H9 (cell line): ENCODE data around the gene SLC4A11. TPM values are rescaled to one million over a fixed set of nuclear protein-coding genes. Genes with fewer than 3 reads are reported as not detected.
A peak's percentile ranks its signal among the peaks of the same experiment; 100 is the strongest.

Experiments
- DNase-seq: peaks from one replicate; pipeline ENCODE4 v3.0.0-alpha.2; 2017
- H2AFZ ChIP-seq: one replicate; pipeline ENCODE4 v1.6.1; 2013; ENCODE audit warnings: mild to moderate bottlenecking, low read length, control low read depth, moderate library complexity
- H2AK5ac ChIP-seq: 2 replicates; pipeline ENCODE4 v1.6.1; 2013; ENCODE audit warnings: low read length, control low read depth, mixed read lengths; ENCODE audit not compliant: insufficient read length
- H2BK120ac ChIP-seq: one replicate; pipeline ENCODE4 v1.6.1; 2013; ENCODE audit warnings: low read depth, mild to moderate bottlenecking, low read length, control low read depth, inconsistent platforms; ENCODE audit not compliant: poor library complexity, severe bottlenecking
- H2BK12ac ChIP-seq: 2 replicates; pipeline ENCODE4 v1.6.1; 2013; ENCODE audit warnings: low read length, control low read depth, mixed read lengths, low read depth; ENCODE audit not compliant: insufficient read length
- H2BK15ac ChIP-seq: 2 replicates; pipeline ENCODE4 v1.6.1; 2013; ENCODE audit warnings: low read depth, low read length, control low read depth
- H2BK20ac ChIP-seq: one replicate; pipeline ENCODE4 v1.6.1; 2013; ENCODE audit warnings: low read depth, mild to moderate bottlenecking, low read length, control low read depth, inconsistent platforms; ENCODE audit not compliant: poor library complexity, severe bottlenecking
- H2BK5ac ChIP-seq: 2 replicates; pipeline ENCODE4 v1.6.1; 2013; ENCODE audit warnings: low read length, control low read depth, mixed read lengths; ENCODE audit not compliant: insufficient read length
- H3K14ac ChIP-seq: 2 replicates; pipeline ENCODE4 v1.6.1; 2013; ENCODE audit warnings: low read length, control low read depth; ENCODE audit not compliant: insufficient read depth
- H3K18ac ChIP-seq: 2 replicates; pipeline ENCODE4 v1.6.1; 2013; ENCODE audit warnings: low read depth, mild to moderate bottlenecking, mixed read lengths, low read length, control low read depth; ENCODE audit not compliant: insufficient read length
- H3K23ac ChIP-seq: 2 replicates; pipeline ENCODE4 v1.6.1; 2013; ENCODE audit warnings: low read length, control low read depth, mixed read lengths, low read depth; ENCODE audit not compliant: insufficient read length
- H3K23me2 ChIP-seq: 2 replicates; pipeline ENCODE4 v1.6.1; 2013; ENCODE audit warnings: low read depth, mild to moderate bottlenecking, mixed read lengths, low read length, control low read depth; ENCODE audit not compliant: insufficient read length, poor library complexity, severe bottlenecking
- H3K27ac ChIP-seq: 2 replicates; pipeline ENCODE4 v1.5.1; 2013; ENCODE audit warnings: low read length, control low read depth, mixed read lengths, low read depth; ENCODE audit not compliant: insufficient read length
- H3K27me3 ChIP-seq: 2 replicates; pipeline ENCODE4 v1.6.1; 2013; ENCODE audit warnings: low read length, control low read depth, inconsistent platforms; ENCODE audit not compliant: insufficient read depth
- H3K4ac ChIP-seq: 2 replicates; pipeline ENCODE4 v1.6.1; 2013; ENCODE audit warnings: low read depth, mild to moderate bottlenecking, control low read depth, inconsistent platforms, low read length, moderate library complexity
- H3K4me1 ChIP-seq: 2 replicates; pipeline ENCODE4 v1.6.1; 2013; ENCODE audit warnings: low read length, control low read depth, inconsistent platforms; ENCODE audit not compliant: insufficient read depth
- H3K4me2 ChIP-seq: 2 replicates; pipeline ENCODE4 v1.6.1; 2013; ENCODE audit warnings: low read length, control low read depth, mixed read lengths; ENCODE audit not compliant: insufficient read length, insufficient read depth
- H3K56ac ChIP-seq: 2 replicates; pipeline ENCODE4 v1.6.1; 2013; ENCODE audit warnings: low read depth, mild to moderate bottlenecking, mixed read lengths, low read length, control low read depth; ENCODE audit not compliant: insufficient read length
- H3K79me1 ChIP-seq: 2 replicates; pipeline ENCODE4 v1.6.1; 2013; ENCODE audit warnings: low read depth, mild to moderate bottlenecking, moderate library complexity, low read length, control low read depth, inconsistent platforms; ENCODE audit not compliant: insufficient read depth, poor library complexity, severe bottlenecking
- H3K79me2 ChIP-seq: 2 replicates; pipeline ENCODE4 v1.6.1; 2013; ENCODE audit warnings: low read length, control low read depth, inconsistent platforms; ENCODE audit not compliant: insufficient read depth
- H3K9ac ChIP-seq: 2 replicates; pipeline ENCODE4 v1.6.1; 2013; ENCODE audit warnings: low read length, control low read depth, mixed read lengths; ENCODE audit not compliant: insufficient read length; ENCODE audit errors: extremely low read depth
- H3K9me3 ChIP-seq: one replicate; pipeline ENCODE4 v1.6.1; 2013; ENCODE audit warnings: low read depth, low read length, inconsistent platforms; ENCODE audit not compliant: control insufficient read depth
- H3T11ph ChIP-seq: one replicate; pipeline ENCODE4 v1.6.1; 2013; ENCODE audit warnings: mild to moderate bottlenecking, low read length, control low read depth, inconsistent platforms
- H4K20me1 ChIP-seq: one replicate; pipeline ENCODE4 v1.6.1; 2013; ENCODE audit not compliant: control insufficient read depth, insufficient read length, insufficient read depth
- H4K5ac ChIP-seq: 2 replicates; pipeline ENCODE4 v1.6.1; 2013; ENCODE audit warnings: low read depth, mild to moderate bottlenecking, mixed read lengths, low read length, control low read depth; ENCODE audit not compliant: insufficient read length
- H4K8ac ChIP-seq: replicated peaks from 2 replicates; pipeline ENCODE4 v1.6.1; 2013; ENCODE audit warnings: low read length, control low read depth, mixed read lengths, low read depth; ENCODE audit not compliant: insufficient read length
- H4K91ac ChIP-seq: 2 replicates; pipeline ENCODE4 v1.6.1; 2013; ENCODE audit warnings: low read depth, mild to moderate bottlenecking, moderate library complexity, mixed read lengths, low read length, control low read depth; ENCODE audit not compliant: insufficient read length
- H3K27ac Mint-ChIP-seq, 3 experiments: 2 replicates in 2 of 3; 3 replicates in 1 of 3; pipeline ENCODE4 v1.8.0; 2020 to 2021; ENCODE audit warnings: mixed read lengths in 3 of 3, mild to moderate bottlenecking in 1 of 3, moderate library complexity in 1 of 3
- H3K27me3 Mint-ChIP-seq: 2 replicates; pipeline ENCODE4 v1.8.0; 2021; ENCODE audit warnings: low read depth, mild to moderate bottlenecking, moderate library complexity, mixed read lengths
- H3K36me3 Mint-ChIP-seq, 3 experiments: 2 replicates in 2 of 3; 3 replicates in 1 of 3; pipeline ENCODE4 v1.8.0; 2020 to 2021; ENCODE audit warnings: low read depth in 3 of 3, mixed read lengths in 3 of 3; ENCODE audit not compliant: insufficient read depth in 1 of 3
- H3K4me1 Mint-ChIP-seq, 2 experiments: 2 replicates each; pipeline ENCODE4 v1.8.0; 2020; ENCODE audit warnings: mixed read lengths in 2 of 2
- H3K4me3 Mint-ChIP-seq, 2 experiments: 2 replicates in 1 of 2; 3 replicates in 1 of 2; pipeline ENCODE4 v1.8.0; 2020 to 2021; ENCODE audit warnings: mild to moderate bottlenecking in 2 of 2, mixed read lengths in 2 of 2, moderate library complexity in 1 of 2
- H3K9me3 Mint-ChIP-seq, 2 experiments: 2 replicates in 1 of 2; 3 replicates in 1 of 2; pipeline ENCODE4 v1.8.0; 2020; ENCODE audit warnings: mild to moderate bottlenecking in 2 of 2, mixed read lengths in 2 of 2, moderate library complexity in 1 of 2
- CTCF ChIP-seq: fragments of 200-600 bp; sonication (generic); conservative IDR thresholded peaks from 3 replicates; pipeline ENCODE4 v1.8.0; 2021; ENCODE audit warnings: antibody characterized with exemption, mild to moderate bottlenecking
- total RNA-seq: library from RNA; stranded (reverse); gene quantifications from 2 replicates; pipeline ENCODE4 v1.2.1, GENCODE V29; 2021

The SLC4A11 gene
- total RNA-seq, 1 experiment from 2014 or later = 29.4 TPM

GRCh38 chr20:3262566-3262965 lies 23.6 kb upstream of the SLC4A11 start:
- Histone ChIP-seq H4K5ac (no peak overlapping the region), H2BK20ac (no peak overlapping the region), H3K79me1 (no peaks in the 10 kb centered on the region), H3K23ac (no peak overlapping the region), H3K4me2 (no peak overlapping the region), H3K14ac (no peak overlapping the region), H3K9ac (no peak overlapping the region), H3K27me3 (no peaks in the 10 kb centered on the region), H3K18ac (no peak overlapping the region), H2BK15ac (no peak overlapping the region), H3K4me1 (no peaks in the 10 kb centered on the region), H2BK12ac (no peak overlapping the region), H4K91ac (no peak overlapping the region), H3K79me2 (no peaks in the 10 kb centered on the region), H3K27ac (no peak overlapping the region), H2BK120ac (no peak overlapping the region), H2AFZ (no peak overlapping the region), H2AK5ac (no peak overlapping the region), H3K4ac (no peak overlapping the region), H3K9me3 (no peaks in the 10 kb centered on the region), H3T11ph (no peak overlapping the region), H3K23me2 (no peaks in the 10 kb centered on the region), H4K20me1 (no peaks in the 10 kb centered on the region), H4K8ac (no peak overlapping the region), H2BK5ac (no peak overlapping the region), H3K56ac (no peak overlapping the region)
- Mint-ChIP-seq H3K36me3 (peaks cover 1 to 17% (median 13%) of the 10 kb centered on the region in 3 experiments; a peak in 5 of 7 replicates), H3K4me3 (no peak overlapping the region), H3K4me1 (no peaks in the 10 kb centered on the region), H3K9me3 (no peaks in the 10 kb centered on the region), H3K27ac (peak overlapping the region in 1 of 3 experiments; percentile 28; a peak in 1 of 7 replicates), H3K27me3 (no peaks in the 10 kb centered on the region)
- no peak for DNase-seq
- no peak for TF ChIP-seq CTCF
